Prostate gland (tissue), 2 donors: ENCODE measurements around the gene FHIT.

Experiments
- POLR2A ChIP-seq: fragments of 450-650 bp; IDR thresholded peaks from one replicate; pipeline ENCODE4 v1.6.1; 2016; ENCODE audit warnings: antibody characterized with exemption, mild to moderate bottlenecking
- POLR2AphosphoS5 ChIP-seq: sonication (generic); formaldehyde crosslinking; IDR thresholded peaks from one replicate; pipeline ENCODE4 v1.6.1; 2017; ENCODE audit warnings: antibody characterized with exemption
- TF ChIP-seq, protein P1 (sequence below), 4 experiments: fragments of 200-600 bp in 2 of 4; fragments of 450-650 bp in 2 of 4; sonication (generic) in 2 of 4; IDR thresholded peaks; 1 replicate in 3 of 4; 2 replicates in 1 of 4; pipeline ENCODE4 v1.5.1; 2016 to 2019; ENCODE audit warnings: antibody characterized with exemption in 4 of 4, mild to moderate bottlenecking in 2 of 4, moderate library complexity in 2 of 4

DNA sequence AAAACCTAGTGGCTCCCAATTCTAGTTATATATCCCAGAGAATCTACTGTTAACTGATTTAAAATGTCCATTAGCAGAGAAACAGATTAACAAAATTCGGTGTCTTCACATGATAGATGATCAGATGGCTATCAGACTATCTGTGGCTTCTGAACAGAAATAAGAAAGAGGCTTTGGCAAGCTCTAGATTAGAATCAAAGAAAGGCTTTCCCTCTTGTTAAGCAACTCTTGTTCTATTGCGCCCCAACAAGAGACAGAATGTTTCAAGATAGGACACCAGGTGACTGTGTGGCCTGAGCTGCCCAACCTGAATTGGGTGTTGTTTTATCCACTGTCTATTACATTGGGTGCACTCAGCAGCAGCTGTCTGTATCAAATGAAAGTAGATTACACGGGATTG is 483.7 kb downstream of the FHIT start:
- TF ChIP-seq, protein P1, sequence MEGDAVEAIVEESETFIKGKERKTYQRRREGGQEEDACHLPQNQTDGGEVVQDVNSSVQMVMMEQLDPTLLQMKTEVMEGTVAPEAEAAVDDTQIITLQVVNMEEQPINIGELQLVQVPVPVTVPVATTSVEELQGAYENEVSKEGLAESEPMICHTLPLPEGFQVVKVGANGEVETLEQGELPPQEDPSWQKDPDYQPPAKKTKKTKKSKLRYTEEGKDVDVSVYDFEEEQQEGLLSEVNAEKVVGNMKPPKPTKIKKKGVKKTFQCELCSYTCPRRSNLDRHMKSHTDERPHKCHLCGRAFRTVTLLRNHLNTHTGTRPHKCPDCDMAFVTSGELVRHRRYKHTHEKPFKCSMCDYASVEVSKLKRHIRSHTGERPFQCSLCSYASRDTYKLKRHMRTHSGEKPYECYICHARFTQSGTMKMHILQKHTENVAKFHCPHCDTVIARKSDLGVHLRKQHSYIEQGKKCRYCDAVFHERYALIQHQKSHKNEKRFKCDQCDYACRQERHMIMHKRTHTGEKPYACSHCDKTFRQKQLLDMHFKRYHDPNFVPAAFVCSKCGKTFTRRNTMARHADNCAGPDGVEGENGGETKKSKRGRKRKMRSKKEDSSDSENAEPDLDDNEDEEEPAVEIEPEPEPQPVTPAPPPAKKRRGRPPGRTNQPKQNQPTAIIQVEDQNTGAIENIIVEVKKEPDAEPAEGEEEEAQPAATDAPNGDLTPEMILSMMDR (IDR thresholded peaks at IDR 0.05), result no peak
- TF ChIP-seq POLR2A, result no peak
- no peak for TF ChIP-seq POLR2AphosphoS5
